K562 (cell line): ENCODE measurements around the gene MTHFR. TPM values are rescaled to one million over a fixed set of nuclear protein-coding genes. Genes with fewer than 3 reads are reported as not detected.

Source experiments
- BHLHE40 ChIP-seq: IDR thresholded peaks from 2 replicates; pipeline ENCODE4 v1.6.1; 2011; ENCODE audit warnings: low read length, improper control_type of control experiment
- CAMTA2 ChIP-seq: fragments of 250-450 bp; sonication (Bioruptor Pico); conservative IDR thresholded peaks from 2 replicates; pipeline ENCODE4 v1.5.1; 2022
- CBFA2T2 ChIP-seq: fragments of 450-650 bp; conservative IDR thresholded peaks from 2 replicates; pipeline ENCODE4 v1.6.1; 2017; ENCODE audit warnings: mild to moderate bottlenecking
- CEBPB ChIP-seq: fragments of 450-650 bp; IDR thresholded peaks from 2 replicates; pipeline ENCODE4 v1.6.1; 2016; ENCODE audit warnings: missing genetic modification characterization, missing compliant biosample characterization
- HDAC8 ChIP-seq: fragments of 450-650 bp; IDR thresholded peaks from 2 replicates; pipeline ENCODE4 v1.6.1; 2016; ENCODE audit warnings: mild to moderate bottlenecking, missing genetic modification characterization, moderate library complexity, missing compliant biosample characterization
- HLTF ChIP-seq: fragments of 450-650 bp; IDR thresholded peaks from 2 replicates; pipeline ENCODE4 v1.6.1; 2016
- MAX ChIP-seq: sonication (generic); formaldehyde crosslinking; IDR thresholded peaks from 2 replicates; pipeline ENCODE4 v1.9.0; 2022; ENCODE audit warnings: mild to moderate bottlenecking, missing genetic modification reagents
- NFE2L1 ChIP-seq: fragments of 450-650 bp; IDR thresholded peaks from 2 replicates; pipeline ENCODE4 v1.6.1; 2016; ENCODE audit warnings: missing genetic modification characterization, low read depth, mild to moderate bottlenecking, missing compliant biosample characterization, moderate library complexity, borderline replicate concordance
- NR2C1 ChIP-seq, 2 experiments: fragments of 450-650 bp; IDR thresholded peaks; 2 replicates each; pipeline ENCODE4 v1.6.1; 2017; ENCODE audit warnings: mild to moderate bottlenecking in 2 of 2, antibody characterized with exemption in 1 of 2, inconsistent platforms in 1 of 2, missing compliant biosample characterization in 1 of 2, missing genetic modification characterization in 1 of 2
- NR2C2 ChIP-seq, 2 experiments: fragments of 200-800 bp in 1 of 2; sonication (Bioruptor generic) in 1 of 2; sonication (generic) in 1 of 2; formaldehyde crosslinking in 1 of 2; IDR thresholded peaks; 2 replicates each; pipeline versions ENCODE4 v1.6.1 to v1.8.0; 2016 to 2022; ENCODE audit warnings: mild to moderate bottlenecking in 1 of 2, missing compliant biosample characterization in 1 of 2, missing genetic modification characterization in 1 of 2, missing genetic modification reagents in 1 of 2
- NR2F6 ChIP-seq: fragments of 450-650 bp; formaldehyde crosslinking; IDR thresholded peaks from 2 replicates; pipeline ENCODE4 v1.4.0; 2020; ENCODE audit warnings: mild to moderate bottlenecking
- POLR3G ChIP-seq: IDR thresholded peaks from 2 replicates; pipeline ENCODE4 v1.6.1; 2011; ENCODE audit not compliant: insufficient read length, insufficient replicate concordance; ENCODE audit errors: extremely low read depth
- RAD21 ChIP-seq, 2 experiments: fragments of 250-450 bp in 1 of 2; fragments of 450-650 bp in 1 of 2; sonication (Bioruptor Pico) in 1 of 2; formaldehyde crosslinking in 1 of 2; IDR thresholded peaks in 1 of 2; conservative IDR thresholded peaks in 1 of 2; 2 replicates each; pipeline versions ENCODE4 v1.4.0 to v1.8.0; 2020 to 2022; ENCODE audit warnings: mild to moderate bottlenecking in 2 of 2, moderate library complexity in 1 of 2
- RBM25 ChIP-seq: fragments of 200-400 bp; formaldehyde crosslinking; IDR thresholded peaks from 2 replicates; pipeline ENCODE4 v1.6.1; 2018; ENCODE audit warnings: low read length, low read depth, moderate library complexity; ENCODE audit not compliant: severe bottlenecking
- SMAD2 ChIP-seq: fragments of 150-350 bp; IDR thresholded peaks from 2 replicates; pipeline ENCODE4 v1.6.1; 2014; ENCODE audit warnings: low read depth, mild to moderate bottlenecking, low read length
- SREBF2 ChIP-seq: sonication (generic); formaldehyde crosslinking; IDR thresholded peaks from 2 replicates; pipeline ENCODE4 v1.4.0; 2020; ENCODE audit warnings: mild to moderate bottlenecking, missing genetic modification reagents
- TFAM ChIP-seq: fragments of 250-450 bp; sonication (Bioruptor Pico); conservative IDR thresholded peaks from 2 replicates; pipeline ENCODE4 v1.5.0; 2021; ENCODE audit warnings: mild to moderate bottlenecking, moderate library complexity
- ZNF24 ChIP-seq: fragments of 450-650 bp; IDR thresholded peaks from 2 replicates; pipeline ENCODE4 v1.6.1; 2016
- ZNF518B ChIP-seq: fragments of 250-450 bp; sonication (Bioruptor Pico); IDR thresholded peaks from 2 replicates; pipeline ENCODE4 v1.5.0; 2021; ENCODE audit warnings: mild to moderate bottlenecking, moderate library complexity
- ZNF551 ChIP-seq: fragments of 250-450 bp; sonication (Bioruptor Pico); IDR thresholded peaks from 2 replicates; pipeline ENCODE4 v1.5.0; 2021; ENCODE audit warnings: mild to moderate bottlenecking, moderate library complexity
- ZZZ3 ChIP-seq: fragments of 450-650 bp; IDR thresholded peaks from 2 replicates; pipeline ENCODE4 v1.6.1; 2016; ENCODE audit warnings: antibody characterized with exemption, mild to moderate bottlenecking, moderate library complexity
- polyA plus RNA-seq, 8 experiments: library from polyadenylated mRNA; depleted of rRNA in 4 of 8; stranded (reverse) in 5 of 8; unstranded in 3 of 8; fragments of >200 nt; fragmentation: Nextera tagmentation in 2 of 8; fragmentation: Illumina TruSeq in 1 of 8; extraction: Ambion mirVana in 2 of 8; extraction: Trizol in 1 of 8; gene quantifications; 2 replicates each; pipeline versions ENCODE4 v1.2.1 to v1.2.3, GENCODE V29; 2011 to 2014; ENCODE audit warnings: inconsistent platforms in 1 of 8, missing spikeins in 1 of 8
- total RNA-seq, 7 experiments: library from RNA; depleted of rRNA in 6 of 7; stranded (reverse); fragments of >200 nt in 6 of 7; fragmentation: Illumina TruSeq in 2 of 7; extraction: Trizol in 2 of 7; gene quantifications; 2 replicates each; pipeline versions ENCODE4 v1.2.1 to v1.2.3, GENCODE V29; 2011 to 2021; ENCODE audit warnings: low replicate concordance in 1 of 7
- TF ChIP-seq, protein P1 (sequence below): sonication (generic); formaldehyde crosslinking; IDR thresholded peaks from 2 replicates; pipeline ENCODE4 v1.8.1; 2023; ENCODE audit warnings: mild to moderate bottlenecking, missing genetic modification reagents

Gene MTHFR
- total and polyA plus RNA-seq, 9 of the 15 experiments (the other 6 are each of a cell fraction or from before 2014, with no cell fraction given): 5.0 to 104 (median 62.6) TPM

GRCh38 chr1:11838349-11839272 is 32.8 kb upstream of the MTHFR start (continued):
- TF ChIP-seq SREBF2 (CRISPR knock-in tag) (no peak), BHLHE40 (peak; percentile 36), ZNF551 (no peak), TFAM (CRISPR knock-in tag) (no peak), HLTF (no peak), CAMTA2 (CRISPR knock-in tag) (no peak), RAD21 (CRISPR knock-in tag; conservative IDR thresholded peaks at IDR 0.05 in 1 of 2, IDR thresholded peaks at IDR 0.05 in 1 of 2) (peak; percentile 100), RBM25 (no peak), ZZZ3 (peak; percentile 78; the same call in 1 of the 2 replicates), MAX (CRISPR knock-in tag) (peak; percentile 78), SMAD2 (no peak), NR2C2 (CRISPR knock-in tag; IDR thresholded peaks at IDR 0.05) (0 out of 2 replicates have a peak, but pooled peaks have one; percentile 15), NR2C2 (tag; IDR thresholded peaks at IDR 0.05) (no peak), POLR3G (no peak), HDAC8 (tag) (no peak), NFE2L1 (tag) (no peak), CEBPB (tag) (no peak), ZNF24 (peak; percentile 66; the same call in 1 of the 2 replicates), NR2C1 (IDR thresholded peaks at IDR 0.05) (no peak; the same call in none of the 2 replicates), NR2C1 (tag; IDR thresholded peaks at IDR 0.05) (no peak), NR2F6 (CRISPR knock-in tag) (no peak), ZNF518B (CRISPR knock-in tag) (no peak), CBFA2T2 (no peak)
- TF ChIP-seq, protein P1, sequence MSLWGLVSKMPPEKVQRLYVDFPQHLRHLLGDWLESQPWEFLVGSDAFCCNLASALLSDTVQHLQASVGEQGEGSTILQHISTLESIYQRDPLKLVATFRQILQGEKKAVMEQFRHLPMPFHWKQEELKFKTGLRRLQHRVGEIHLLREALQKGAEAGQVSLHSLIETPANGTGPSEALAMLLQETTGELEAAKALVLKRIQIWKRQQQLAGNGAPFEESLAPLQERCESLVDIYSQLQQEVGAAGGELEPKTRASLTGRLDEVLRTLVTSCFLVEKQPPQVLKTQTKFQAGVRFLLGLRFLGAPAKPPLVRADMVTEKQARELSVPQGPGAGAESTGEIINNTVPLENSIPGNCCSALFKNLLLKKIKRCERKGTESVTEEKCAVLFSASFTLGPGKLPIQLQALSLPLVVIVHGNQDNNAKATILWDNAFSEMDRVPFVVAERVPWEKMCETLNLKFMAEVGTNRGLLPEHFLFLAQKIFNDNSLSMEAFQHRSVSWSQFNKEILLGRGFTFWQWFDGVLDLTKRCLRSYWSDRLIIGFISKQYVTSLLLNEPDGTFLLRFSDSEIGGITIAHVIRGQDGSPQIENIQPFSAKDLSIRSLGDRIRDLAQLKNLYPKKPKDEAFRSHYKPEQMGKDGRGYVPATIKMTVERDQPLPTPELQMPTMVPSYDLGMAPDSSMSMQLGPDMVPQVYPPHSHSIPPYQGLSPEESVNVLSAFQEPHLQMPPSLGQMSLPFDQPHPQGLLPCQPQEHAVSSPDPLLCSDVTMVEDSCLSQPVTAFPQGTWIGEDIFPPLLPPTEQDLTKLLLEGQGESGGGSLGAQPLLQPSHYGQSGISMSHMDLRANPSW (CRISPR knock-in tag): no peak
